NCI-H146 (cell line): ENCODE measurements around the gene NDUFS1.
"Not testable (repeated sequence)": the region's sequence is repeated elsewhere in the genome, so short reads cannot be mapped to it uniquely, and the experiment has no call there.

ENCODE experiments used
- DNase-seq: peaks from one replicate; lab custom pipeline; 2025; lab: John Stamatoyannopoulos, UW

NDUFS1 gene

GRCh38 chr2:206162401-206162800, 3.2 kb upstream of the NDUFS1 start:
- not testable (repeated sequence) for DNase-seq

DNA sequence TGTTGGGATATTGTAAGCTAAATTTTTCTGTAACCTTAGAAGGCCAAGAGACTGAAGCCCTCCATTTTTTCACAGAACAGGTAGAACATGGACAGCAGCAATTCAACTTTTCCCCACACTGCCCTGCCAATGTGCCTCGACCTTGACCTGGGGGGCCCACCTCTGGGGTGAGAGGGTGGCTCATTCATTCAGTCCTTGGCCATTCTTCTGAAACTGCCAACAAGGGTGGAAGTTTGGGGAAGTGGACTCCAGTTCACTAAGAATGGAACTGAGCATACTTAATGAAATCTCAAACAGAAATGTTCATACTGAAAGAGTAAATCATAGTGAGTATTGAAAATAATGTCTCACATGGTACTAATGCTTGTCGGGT, 1.5 kb upstream of the NDUFS1 start:
- DNase-seq = no peak

DNA sequence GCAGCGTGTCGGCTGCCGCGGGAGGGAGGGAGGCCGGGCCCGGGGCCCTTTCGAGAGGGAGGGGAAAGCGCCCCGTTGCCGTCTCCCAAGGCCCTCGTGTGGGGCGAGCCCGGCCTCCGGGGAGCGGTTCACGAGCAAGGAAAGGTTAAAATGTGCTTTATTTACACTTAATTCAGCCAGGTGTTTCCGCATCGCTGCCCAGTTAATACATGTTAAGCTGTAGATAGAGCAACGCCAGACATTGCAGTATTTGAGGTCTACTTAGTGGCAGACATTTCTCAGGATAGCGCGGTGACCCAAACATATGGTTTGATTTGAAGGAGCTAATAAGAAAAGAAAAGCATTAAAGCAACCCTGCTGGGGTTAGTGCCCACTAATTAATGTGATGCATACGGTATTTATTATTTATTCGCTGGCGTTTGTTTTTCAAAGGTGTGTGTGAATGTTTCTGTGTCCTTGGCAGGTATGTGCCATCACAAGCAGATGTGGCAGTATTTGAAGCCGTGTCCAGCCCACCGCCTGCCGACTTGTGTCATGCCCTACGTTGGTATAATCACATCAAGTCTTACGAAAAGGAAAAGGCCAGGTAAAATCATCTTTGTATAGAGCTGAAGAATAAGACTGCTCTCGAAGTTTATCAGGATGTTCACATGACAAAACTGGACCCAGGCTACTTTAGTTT, 1.0 kb upstream of the NDUFS1 start:
- peak; percentile 70 for DNase-seq

DNA sequence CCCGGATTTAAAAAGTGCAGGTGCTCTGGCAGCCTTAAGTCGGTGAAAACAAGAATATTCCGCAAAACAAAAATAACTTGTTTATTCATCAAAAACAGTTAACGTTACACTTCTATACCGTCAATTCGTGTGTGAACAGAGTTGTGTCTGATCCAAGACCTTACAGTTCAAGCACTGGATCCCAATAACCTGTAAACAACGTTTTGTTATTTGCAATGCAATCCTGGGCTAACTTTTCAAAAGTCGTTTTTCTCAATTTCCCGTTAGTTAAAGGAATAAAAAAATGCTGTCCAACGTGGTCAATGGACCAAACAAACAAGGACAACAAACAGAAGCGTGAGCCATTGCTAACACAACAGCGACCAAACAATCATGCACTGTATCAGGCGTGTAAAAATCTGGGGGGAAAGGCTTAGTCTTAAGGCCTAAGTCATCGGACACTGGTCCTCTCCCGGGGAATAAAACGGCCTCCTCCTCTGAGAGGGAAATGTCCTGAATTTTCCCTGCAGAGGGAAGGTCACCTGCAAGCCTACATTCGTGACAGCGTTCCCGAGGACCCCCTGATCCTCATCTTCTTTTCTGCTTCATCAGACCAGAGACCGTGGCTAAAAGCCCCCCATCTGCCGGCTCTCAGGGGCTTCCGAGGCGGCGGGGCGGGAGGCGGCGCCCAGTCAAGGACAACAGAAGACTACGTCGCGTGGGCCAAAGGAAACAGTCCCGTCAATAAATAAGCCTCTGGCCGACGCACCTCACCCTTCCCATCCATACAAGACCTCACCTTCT, 490 bp downstream of the NDUFS1 start:
- peak; percentile 13 for DNase-seq

- DNase-seq = not testable (repeated sequence)
These were observed 2.2 kb downstream of the NDUFS1 start for GRCh38 chr2:206157014-206157413.

DNA sequence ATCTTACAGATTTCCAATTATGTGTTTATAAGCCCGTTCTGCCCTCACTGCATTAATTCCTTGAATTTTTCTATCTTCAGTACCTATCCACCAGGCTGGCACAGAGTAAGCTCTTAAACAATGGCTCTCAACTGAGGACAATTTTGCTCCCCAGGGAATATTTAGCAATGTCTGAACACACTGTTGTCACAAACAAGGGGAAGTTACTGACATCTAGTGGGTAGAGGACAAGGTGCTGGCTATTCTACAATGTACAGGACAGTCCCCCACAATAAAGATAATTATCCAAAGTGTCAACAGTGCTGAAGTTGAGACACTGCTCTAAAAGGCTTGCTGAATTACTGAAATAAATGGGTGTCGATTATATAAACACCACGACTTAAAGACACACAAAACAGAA, 5.0 kb downstream of the NDUFS1 start:
- peak; percentile 60 for DNase-seq

DNA sequence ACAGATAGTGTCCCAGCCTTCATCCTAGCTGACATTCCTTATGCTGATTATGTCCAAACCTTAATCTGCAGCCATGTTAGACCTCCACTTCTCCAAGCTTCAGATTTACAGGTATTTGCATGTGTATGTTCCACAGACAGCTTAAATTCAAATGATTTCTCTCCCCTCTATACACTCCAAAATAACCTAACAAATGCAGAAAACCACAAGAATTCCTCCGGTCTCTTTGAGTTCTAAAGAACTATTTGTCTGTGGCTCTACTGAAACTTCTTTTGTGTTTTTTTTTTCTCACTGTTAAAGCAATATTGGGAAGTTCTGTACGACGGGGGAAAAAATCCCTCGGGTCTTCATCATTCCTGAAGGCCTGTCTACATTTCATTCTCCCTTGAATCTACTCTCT, 8.6 kb downstream of the NDUFS1 start:
- no peak for DNase-seq

- DNase-seq = no peak
These were observed 9.1 kb downstream of the NDUFS1 start for GRCh38 chr2:206150168-206150567.

- no peak for DNase-seq
These were observed 9.9 kb downstream of the NDUFS1 start for GRCh38 chr2:206149330-206149729.

GRCh38 chr2:206145665-206146064, 13.6 kb downstream of the NDUFS1 start:
- no peak for DNase-seq

DNA sequence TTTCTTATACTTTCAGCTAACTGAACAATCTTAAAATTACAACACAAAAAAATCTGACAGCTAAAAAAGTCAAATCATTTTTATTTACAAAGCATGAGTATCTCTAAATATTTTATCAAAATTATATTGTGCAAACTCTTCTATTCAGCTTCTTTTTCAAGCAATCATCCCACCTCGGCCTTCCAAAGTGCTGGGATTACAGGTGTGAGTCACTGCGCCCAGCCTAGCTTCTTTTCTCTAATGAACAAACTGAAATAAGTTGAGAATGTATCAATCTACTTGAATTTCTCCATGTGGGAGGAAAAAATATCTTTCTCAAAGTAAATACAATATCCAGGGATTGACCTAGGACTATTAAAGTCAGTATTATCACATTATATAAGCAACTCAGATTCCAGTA, 14.9 kb downstream of the NDUFS1 start:
- no peak for DNase-seq

GRCh38 chr2:206143451-206143850, 15.8 kb downstream of the NDUFS1 start:
- no peak for DNase-seq

- peak; percentile 0 for DNase-seq
These were observed 31.6 kb downstream of the NDUFS1 start for GRCh38 chr2:206127656-206128055.

DNA sequence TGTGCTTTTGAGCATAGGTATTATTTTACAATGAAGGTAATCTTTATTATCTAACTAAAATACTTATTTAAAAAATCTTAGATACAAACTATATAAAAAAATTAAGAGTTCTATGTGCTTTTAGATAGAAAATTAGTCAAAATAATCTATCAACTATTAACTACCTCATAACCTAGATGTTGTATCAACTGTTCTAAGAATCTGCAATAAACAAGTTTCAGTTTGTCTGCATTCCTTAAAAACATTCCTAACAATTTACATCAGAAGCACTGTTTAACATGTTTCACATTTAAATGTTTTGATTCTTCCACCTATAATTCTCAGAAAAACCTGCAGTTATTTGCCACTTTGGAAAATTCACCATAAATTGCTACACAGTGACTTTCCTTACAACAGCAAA, 33.3 kb downstream of the NDUFS1 start:
- no peak for DNase-seq

GRCh38 chr2:206122569-206122968, 36.7 kb downstream of the NDUFS1 start:
- DNase-seq = not testable (repeated sequence)

DNA sequence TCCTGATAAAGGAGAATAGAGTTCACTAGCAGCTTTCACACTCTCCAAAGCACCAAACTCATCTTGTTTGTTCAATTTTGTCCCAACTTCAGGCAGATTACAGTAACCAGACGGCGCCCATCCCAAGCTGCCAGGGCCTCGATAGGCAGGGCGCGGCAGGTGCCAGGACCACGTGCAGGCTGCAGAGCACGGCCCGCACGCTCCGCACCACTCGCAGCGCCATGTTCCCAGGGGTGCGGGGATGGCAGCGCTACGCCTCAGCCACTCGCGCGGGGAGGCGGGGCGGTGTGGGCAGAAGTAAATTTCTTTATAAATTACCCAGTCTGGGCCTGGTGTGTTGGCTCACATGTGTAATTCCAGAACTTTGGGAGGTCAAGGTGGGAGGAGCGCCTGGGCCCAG, 43.0 kb downstream of the NDUFS1 start:
- DNase-seq = no peak

GRCh38 chr2:206115026-206115578, 44.1 kb downstream of the NDUFS1 start:
- DNase-seq = no peak

- DNase-seq = no peak
These were observed 46.2 kb downstream of the NDUFS1 start for GRCh38 chr2:206112846-206113547.

DNA sequence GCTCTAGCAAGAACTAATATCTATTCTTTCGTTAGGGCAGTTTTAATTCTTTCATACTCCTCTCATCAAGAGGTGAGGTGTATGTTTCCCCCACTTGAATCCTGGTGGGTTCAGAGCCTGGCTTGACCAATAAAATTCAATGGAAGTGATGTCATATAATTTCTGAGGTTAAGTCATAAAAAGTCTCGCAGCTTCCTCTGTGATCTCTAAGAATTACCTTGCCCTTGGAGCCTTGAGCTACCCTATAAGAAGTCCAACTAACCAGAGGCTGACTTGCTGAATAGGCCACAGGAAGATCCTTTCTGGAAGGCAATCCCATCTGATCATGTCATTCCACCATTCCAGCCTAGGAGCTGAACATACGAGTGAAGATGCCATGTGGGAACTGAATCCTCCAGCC, 47.1 kb downstream of the NDUFS1 start:
- no peak for DNase-seq

DNA sequence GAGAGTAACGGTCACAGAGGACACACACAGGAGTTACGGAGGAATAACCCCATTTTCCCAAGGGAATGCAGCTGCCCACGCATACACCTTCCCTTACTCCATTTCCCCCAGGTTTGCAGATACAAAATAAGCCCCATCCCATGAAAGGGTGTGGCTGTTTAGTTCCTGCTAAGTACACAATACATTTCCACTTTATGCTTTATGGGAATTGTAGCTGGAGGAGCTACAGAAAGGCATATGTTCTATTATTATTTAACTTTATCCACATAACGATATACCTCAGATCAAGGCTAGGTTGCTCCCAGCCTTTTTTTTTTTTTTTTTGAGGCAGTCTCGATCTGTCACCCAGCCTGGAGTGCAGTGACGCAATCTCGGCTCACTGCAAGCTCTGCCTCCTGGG, 50.5 kb downstream of the NDUFS1 start:
- DNase-seq = no peak

- no peak for DNase-seq
These were observed 53.7 kb downstream of the NDUFS1 start for GRCh38 chr2:206105541-206105940.

GRCh38 chr2:206105038-206105437, 54.2 kb downstream of the NDUFS1 start:
- DNase-seq = no peak

- DNase-seq = not testable (repeated sequence)
These were observed 60.4 kb downstream of the NDUFS1 start for GRCh38 chr2:206098872-206099271.
